Neural progenitor cell (in vitro differentiated cells): ENCODE measurements around the gene IFNG-AS1. TPM values are rescaled to one million over a fixed set of nuclear protein-coding genes. Genes with fewer than 3 reads are reported as not detected.

Source experiments
- DNase-seq: peaks from one replicate; pipeline ENCODE4 v3.0.0-alpha.2; 2016; ENCODE audit warnings: low spot score
- H2AFZ ChIP-seq: fragments of 200-600 bp; sonication (generic); replicated peaks from 2 replicates; pipeline ENCODE4 v1.6.1; 2016; ENCODE audit warnings: antibody characterized with exemption
- H3F3A ChIP-seq: fragments of 200-600 bp; sonication (generic); 2 replicates; pipeline ENCODE4 v1.6.1; 2016; ENCODE audit warnings: antibody characterized with exemption, low read depth
- H3K27ac ChIP-seq: fragments of 200-600 bp; sonication (generic); 2 replicates; pipeline ENCODE4 v1.5.1; 2016; ENCODE audit warnings: mild to moderate bottlenecking
- H3K27me3 ChIP-seq: fragments of 200-600 bp; sonication (generic); 2 replicates; pipeline ENCODE4 v1.6.1; 2016; ENCODE audit warnings: mild to moderate bottlenecking, moderate library complexity
- H3K36me3 ChIP-seq: fragments of 200-600 bp; sonication (generic); 2 replicates; pipeline ENCODE4 v1.5.1; 2016
- H3K4me1 ChIP-seq: fragments of 200-600 bp; sonication (generic); 2 replicates; pipeline ENCODE4 v1.6.1; 2016; ENCODE audit warnings: mixed run types
- H3K4me2 ChIP-seq: fragments of 200-600 bp; sonication (generic); 2 replicates; pipeline ENCODE4 v1.6.1; 2016
- H3K4me3 ChIP-seq: fragments of 200-600 bp; sonication (generic); 2 replicates; pipeline ENCODE4 v1.5.1; 2016
- H3K79me2 ChIP-seq: fragments of 200-600 bp; sonication (generic); 2 replicates; pipeline ENCODE4 v1.6.1; 2016; ENCODE audit warnings: low read depth
- H3K9ac ChIP-seq: fragments of 200-600 bp; sonication (generic); 2 replicates; pipeline ENCODE4 v1.6.1; 2016
- H3K9me3 ChIP-seq: fragments of 200-600 bp; sonication (generic); 2 replicates; pipeline ENCODE4 v1.5.1; 2016; ENCODE audit warnings: low read depth
- H4K20me1 ChIP-seq: fragments of 200-600 bp; sonication (generic); 2 replicates; pipeline ENCODE4 v1.6.1; 2016; ENCODE audit warnings: low read depth
- H3K27ac Mint-ChIP-seq: 3 replicates; pipeline ENCODE4 v1.8.0; 2021; ENCODE audit warnings: mixed read lengths
- H3K27me3 Mint-ChIP-seq: 2 replicates; pipeline ENCODE4 v1.8.0; 2022; ENCODE audit warnings: low read depth, mild to moderate bottlenecking, inconsistent platforms, moderate library complexity, mixed read lengths; ENCODE audit not compliant: insufficient read depth
- H3K36me3 Mint-ChIP-seq: 3 replicates; pipeline ENCODE4 v1.8.0; 2021; ENCODE audit warnings: mixed read lengths
- H3K4me1 Mint-ChIP-seq: 3 replicates; pipeline ENCODE4 v1.8.0; 2021; ENCODE audit warnings: mixed read lengths
- H3K4me3 Mint-ChIP-seq: 3 replicates; pipeline ENCODE4 v1.8.0; 2021; ENCODE audit warnings: mild to moderate bottlenecking, moderate library complexity, mixed read lengths
- H3K9me3 Mint-ChIP-seq: 3 replicates; pipeline ENCODE4 v1.8.0; 2020; ENCODE audit warnings: mixed read lengths
- CTCF ChIP-seq: fragments of 200-600 bp; sonication (generic); IDR thresholded peaks from 2 replicates; pipeline ENCODE4 v1.5.1; 2017; ENCODE audit warnings: antibody characterized with exemption, mild to moderate bottlenecking
- EZH2 ChIP-seq: fragments of 200-600 bp; sonication (generic); IDR thresholded peaks from 2 replicates; pipeline ENCODE4 v1.6.1; 2017; ENCODE audit warnings: antibody characterized with exemption, mild to moderate bottlenecking, moderate library complexity
- EZH2phosphoT487 ChIP-seq: fragments of 200-600 bp; sonication (generic); IDR thresholded peaks from 2 replicates; pipeline ENCODE4 v1.6.1; 2017; ENCODE audit warnings: antibody characterized with exemption
- small RNA-seq: library from RNA; depleted of rRNA; stranded (forward); fragments of <200 nt; gene quantifications from one replicate; pipeline ENCODE3, GENCODE V24; 2015
- total RNA-seq: library from RNA; depleted of rRNA; stranded (reverse); fragments of >200 nt; gene quantifications from 2 replicates; pipeline ENCODE4 v1.2.3, GENCODE V29; 2015; ENCODE audit warnings: low replicate concordance

Gene IFNG-AS1
- total RNA-seq, 1 donor from 2014 or later, result not detected

- Mint-ChIP-seq H3K27me3 (no peaks in the 10 kb centered on the region), H3K27ac (no peak overlapping the region), H3K4me1 (no peaks in the 10 kb centered on the region), H3K9me3 (peaks cover 24% of the 10 kb centered on the region), H3K36me3 (no peaks in the 10 kb centered on the region), H3K4me3 (no peak overlapping the region)
- Histone ChIP-seq H3K79me2 (no peaks in the 10 kb centered on the region), H3K9ac (no peak overlapping the region), H3K9me3 (peaks cover 13% of the 10 kb centered on the region), H3F3A (no peaks in the 10 kb centered on the region), H3K4me1 (no peaks in the 10 kb centered on the region), H3K27me3 (no peaks in the 10 kb centered on the region), H3K4me2 (no peak overlapping the region), H3K4me3 (no peak overlapping the region), H2AFZ (no peak overlapping the region), H4K20me1 (no peaks in the 10 kb centered on the region), H3K36me3 (no peaks in the 10 kb centered on the region), H3K27ac (no peak overlapping the region)
- TF ChIP-seq EZH2phosphoT487 (no peak), CTCF (no peak), EZH2 (no peak)
- no peak for DNase-seq
Measured at GRCh38 chr12:68065687-68066086, 76.4 kb downstream of the IFNG-AS1 start.

GRCh38 chr12:68067762-68068376 is 78.6 kb downstream of the IFNG-AS1 start:
- Histone ChIP-seq H3K9ac (no peak overlapping the region), H3K4me3 (no peak overlapping the region), H3K4me2 (no peak overlapping the region), H2AFZ (no peak overlapping the region), H3K9me3 (peaks cover 13% of the 10 kb centered on the region), H3K36me3 (no peaks in the 10 kb centered on the region), H4K20me1 (no peaks in the 10 kb centered on the region), H3K4me1 (no peaks in the 10 kb centered on the region), H3K79me2 (no peaks in the 10 kb centered on the region), H3F3A (no peaks in the 10 kb centered on the region), H3K27ac (no peak overlapping the region), H3K27me3 (no peaks in the 10 kb centered on the region)
- no peak overlapping the region for H3K27ac Mint-ChIP-seq
- peaks cover 16% of the 10 kb centered on the region for H3K9me3 Mint-ChIP-seq
- no peak overlapping the region for H3K4me3 Mint-ChIP-seq
- DNase-seq, result no peak
- H3K4me1 Mint-ChIP-seq, result no peaks in the 10 kb centered on the region
- H3K36me3 Mint-ChIP-seq, result no peaks in the 10 kb centered on the region
- TF ChIP-seq CTCF, result peak; percentile 41
- TF ChIP-seq EZH2phosphoT487, result no peak
- no peaks in the 10 kb centered on the region for H3K27me3 Mint-ChIP-seq

GRCh38 chr12:68069275-68069674 is 80.0 kb downstream of the IFNG-AS1 start:
- Histone ChIP-seq H3K27ac (no peak overlapping the region), H3K9me3 (peaks cover 13% of the 10 kb centered on the region), H3K4me1 (no peaks in the 10 kb centered on the region), H3K27me3 (no peaks in the 10 kb centered on the region), H3K4me2 (no peak overlapping the region), H3K4me3 (no peak overlapping the region), H3K36me3 (no peaks in the 10 kb centered on the region), H2AFZ (no peak overlapping the region), H4K20me1 (no peaks in the 10 kb centered on the region), H3K9ac (no peak overlapping the region), H3K79me2 (no peaks in the 10 kb centered on the region), H3F3A (no peaks in the 10 kb centered on the region)
- Mint-ChIP-seq H3K4me1 (no peaks in the 10 kb centered on the region), H3K9me3 (peaks cover 16% of the 10 kb centered on the region), H3K27me3 (no peaks in the 10 kb centered on the region), H3K4me3 (no peak overlapping the region), H3K27ac (no peak overlapping the region), H3K36me3 (no peaks in the 10 kb centered on the region)
- TF ChIP-seq EZH2phosphoT487 (no peak), EZH2 (no peak), CTCF (no peak)
- DNase-seq, result no peak

Small RNAs within 50 kb of the gene (small RNA-seq; reads per million reads assigned to genes)
- not detected for gene AC005294.1
- not detected for gene RPL39P28

Other genes starting within 250 kb of the IFNG-AS1 start
- gene IFNG, start 170.3 kb downstream of the IFNG-AS1 start, total RNA-seq, result not detected in 2 replicates
- gene IL26, start 236.4 kb downstream of the IFNG-AS1 start, total RNA-seq, result not detected in 2 replicates